GM08714 (cell line): Measurements from ENCODE around the gene TMTC2.

Source experiments
- H3K4me3 ChIP-seq: fragments of 200-500 bp; sonication (Bioruptor generic); 2 replicates; pipeline ENCODE4 v1.5.1; 2014; ENCODE audit warnings: mild to moderate bottlenecking, low read length, inconsistent platforms
- ZNF274 ChIP-seq: IDR thresholded peaks from 2 replicates; pipeline ENCODE4 v1.6.1; 2012; ENCODE audit warnings: mild to moderate bottlenecking, low read depth, low read length

The TMTC2 gene

GRCh38 chr12:82873951-82874350, 187.2 kb downstream of the TMTC2 start:
- TF ChIP-seq ZNF274 = no peak
- H3K4me3 ChIP-seq = no peak overlapping the region

DNA sequence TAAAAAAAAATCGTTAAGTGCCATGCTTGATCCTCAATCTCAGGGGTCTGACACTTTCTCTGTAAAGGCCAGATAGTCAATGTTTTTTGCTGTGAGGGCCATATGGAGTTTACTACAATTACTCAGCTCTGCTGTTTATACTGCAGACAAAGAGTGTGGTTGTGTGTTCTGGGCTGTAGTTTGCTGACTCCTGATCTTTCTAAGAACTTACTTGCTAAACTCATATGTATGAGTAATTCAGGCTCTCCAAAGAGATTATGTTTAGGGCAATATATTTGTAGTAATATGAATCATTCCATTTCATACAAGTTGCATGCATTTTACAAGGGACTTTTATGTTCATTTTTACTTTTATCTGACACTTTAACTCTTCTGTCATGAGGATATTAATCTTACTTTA, 188.2 kb downstream of the TMTC2 start:
- H3K4me3 ChIP-seq = no peak overlapping the region
- no peak for TF ChIP-seq ZNF274

DNA sequence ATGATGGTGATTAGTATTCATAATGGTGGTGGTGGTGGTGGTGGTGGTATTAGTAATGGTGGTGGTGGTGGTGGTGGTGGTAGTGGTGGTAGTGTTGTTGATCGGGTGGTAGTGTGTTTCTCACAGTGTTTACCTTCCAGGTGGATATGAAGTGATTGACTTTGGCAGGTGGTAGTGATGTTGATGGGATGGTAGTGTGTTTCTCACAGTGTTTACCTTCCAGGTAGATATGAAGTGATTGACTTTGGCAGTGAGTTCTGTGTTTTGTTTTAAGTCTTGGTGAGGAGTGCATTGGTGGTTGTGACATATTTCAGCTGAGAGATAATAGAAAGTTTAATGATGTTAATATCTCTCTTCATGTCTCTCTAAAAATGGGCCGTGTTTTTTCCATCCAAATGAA, 189.4 kb downstream of the TMTC2 start:
- no peak for TF ChIP-seq ZNF274
- H3K4me3 ChIP-seq = no peak overlapping the region

DNA sequence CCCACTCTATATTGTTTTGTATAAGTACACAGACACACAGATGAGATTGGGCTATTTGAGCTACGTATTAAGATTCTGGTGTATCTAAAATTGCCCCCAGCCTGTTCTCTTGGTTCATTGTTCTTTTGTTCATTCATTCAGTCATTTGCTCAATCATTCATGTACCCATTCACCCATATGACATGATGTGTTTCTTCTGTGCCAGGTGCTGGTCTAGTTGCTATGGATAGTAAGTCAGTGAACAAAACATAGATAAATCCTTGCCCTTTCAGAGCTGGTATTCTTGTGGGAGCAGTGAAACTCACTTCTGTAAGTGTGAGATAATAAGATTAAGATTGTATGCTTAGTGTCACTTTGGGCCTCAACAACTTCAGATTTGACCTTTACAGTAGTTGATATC, 191.3 kb downstream of the TMTC2 start:
- H3K4me3 ChIP-seq = no peak overlapping the region
- TF ChIP-seq ZNF274 = no peak

GRCh38 chr12:82880442-82880901, 193.8 kb downstream of the TMTC2 start:
- TF ChIP-seq ZNF274 = no peak

DNA sequence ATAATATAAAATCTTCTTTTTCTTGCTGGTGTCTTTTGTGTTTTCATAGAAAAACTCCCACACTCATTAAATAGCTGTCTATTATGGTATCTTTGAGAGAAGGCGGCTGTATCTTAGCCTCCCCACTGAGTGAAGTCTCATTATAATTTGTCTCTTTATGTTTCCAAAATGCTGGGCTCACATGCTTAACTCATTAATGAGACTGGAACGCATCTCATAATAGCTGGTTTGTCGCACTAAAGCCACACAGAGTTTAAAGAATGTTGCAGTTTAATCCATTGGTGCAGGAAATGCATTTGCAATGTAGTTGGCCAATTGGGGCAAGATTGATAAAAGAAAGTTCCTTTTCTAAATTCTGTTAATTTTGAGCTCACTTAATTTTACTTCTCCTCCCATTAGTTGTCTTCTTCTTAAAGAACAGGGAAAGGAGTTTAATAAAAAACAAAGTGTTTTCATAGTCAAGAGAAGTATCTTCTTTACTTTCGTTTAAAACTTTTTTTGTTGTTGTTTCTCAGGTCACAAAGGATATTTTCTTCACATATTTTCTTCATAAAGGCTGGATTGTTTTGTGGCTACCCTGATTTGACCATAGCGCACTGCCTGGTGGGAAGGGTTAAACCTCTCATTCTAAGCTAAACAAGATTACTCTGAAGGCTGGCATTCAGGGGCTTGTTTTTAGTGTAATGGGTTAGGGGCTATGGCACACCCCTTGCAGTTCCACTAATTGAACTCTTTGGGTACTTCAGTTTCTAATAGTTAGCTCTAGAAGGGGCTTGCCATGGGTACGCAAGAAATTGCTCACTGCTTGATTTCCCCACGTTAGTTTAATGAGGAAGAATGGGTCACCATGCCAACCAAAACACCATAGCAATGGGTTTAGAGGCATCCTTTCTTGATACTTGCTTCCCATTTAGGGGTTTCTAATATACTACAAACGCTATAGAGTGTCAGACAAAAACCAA, 197.0 kb downstream of the TMTC2 start:
- no peak overlapping the region for H3K4me3 ChIP-seq
- no peak for TF ChIP-seq ZNF274

More at GRCh38 chr12:82880442-82880901, 193.8 kb downstream of the TMTC2 start:
- H3K4me3 ChIP-seq = no peak overlapping the region

GRCh38 chr12:82886671-82887340, 200.1 kb downstream of the TMTC2 start:
- no peak overlapping the region for H3K4me3 ChIP-seq
- TF ChIP-seq ZNF274 = no peak

- no peak for TF ChIP-seq ZNF274
- no peak overlapping the region for H3K4me3 ChIP-seq
Measured at GRCh38 chr12:82893896-82894295, 207.2 kb downstream of the TMTC2 start.

GRCh38 chr12:82896277-82896676, 209.6 kb downstream of the TMTC2 start:
- no peak for TF ChIP-seq ZNF274
- H3K4me3 ChIP-seq = no peak overlapping the region

DNA sequence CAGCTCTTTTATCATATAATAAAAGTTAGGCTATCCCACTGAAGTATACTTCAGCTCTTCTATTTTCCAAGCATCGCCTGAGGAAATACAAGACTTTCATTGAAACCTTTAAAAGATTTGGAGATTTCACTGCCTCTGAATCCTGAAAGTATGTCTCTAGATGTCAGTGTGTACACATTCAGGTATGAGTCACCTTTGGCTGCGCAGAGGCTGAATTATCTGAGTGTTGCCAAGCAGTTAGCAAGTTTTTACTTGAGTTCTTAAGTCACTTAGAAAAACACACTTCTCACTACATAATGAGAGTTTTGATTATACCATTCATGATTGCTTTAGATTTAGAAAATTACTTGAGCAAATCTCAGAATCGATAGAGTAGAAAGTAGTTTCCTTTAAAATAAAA, 210.3 kb downstream of the TMTC2 start:
- H3K4me3 ChIP-seq = no peak overlapping the region
- no peak for TF ChIP-seq ZNF274

DNA sequence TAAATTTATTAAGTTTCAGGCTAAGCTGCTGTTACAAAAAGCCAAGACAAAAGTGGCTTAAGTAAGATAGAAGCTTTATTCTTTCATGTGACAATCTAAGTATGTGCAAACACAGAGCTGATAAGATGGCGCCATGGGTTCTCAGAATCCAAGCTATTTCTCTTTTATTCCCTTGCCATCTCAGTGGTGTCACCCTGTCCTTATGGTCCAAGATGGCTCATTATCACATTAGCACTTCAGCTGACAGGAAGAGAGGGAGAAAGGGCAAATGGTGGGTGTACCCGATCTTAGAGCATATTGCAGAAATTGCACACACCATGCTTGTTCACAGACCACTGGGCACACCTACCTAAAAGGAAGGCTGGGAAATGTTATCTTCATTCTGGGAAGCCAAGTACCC, 211.7 kb downstream of the TMTC2 start:
- no peak overlapping the region for H3K4me3 ChIP-seq
- TF ChIP-seq ZNF274 = no peak

DNA sequence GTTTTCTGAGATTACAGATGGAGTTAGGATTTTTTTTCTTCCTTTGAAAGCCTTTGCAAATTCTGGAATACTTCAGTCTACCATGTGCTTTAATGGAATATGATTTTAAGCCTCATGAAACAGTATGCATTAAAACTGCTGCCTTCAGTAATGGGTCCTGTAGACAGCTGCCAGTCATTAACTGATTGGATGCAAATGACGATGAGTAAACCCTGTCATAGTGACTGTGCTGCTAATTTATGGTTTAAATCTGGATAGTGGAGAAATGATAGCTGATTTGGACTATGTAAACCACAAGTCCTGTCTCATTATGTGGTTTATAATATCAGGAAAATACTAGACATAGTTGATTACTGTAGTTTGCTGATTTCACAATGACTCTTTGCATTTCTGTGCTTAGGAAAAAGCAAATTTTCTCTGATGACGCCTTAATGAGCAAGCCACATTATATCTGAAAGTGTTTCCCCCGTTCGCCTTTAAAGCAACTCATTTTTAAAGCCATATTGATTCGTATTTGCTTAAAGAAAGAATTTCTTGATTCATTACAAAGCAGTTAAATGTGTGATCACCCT, 217.6 kb downstream of the TMTC2 start:
- no peak for TF ChIP-seq ZNF274
- no peak overlapping the region for H3K4me3 ChIP-seq

DNA sequence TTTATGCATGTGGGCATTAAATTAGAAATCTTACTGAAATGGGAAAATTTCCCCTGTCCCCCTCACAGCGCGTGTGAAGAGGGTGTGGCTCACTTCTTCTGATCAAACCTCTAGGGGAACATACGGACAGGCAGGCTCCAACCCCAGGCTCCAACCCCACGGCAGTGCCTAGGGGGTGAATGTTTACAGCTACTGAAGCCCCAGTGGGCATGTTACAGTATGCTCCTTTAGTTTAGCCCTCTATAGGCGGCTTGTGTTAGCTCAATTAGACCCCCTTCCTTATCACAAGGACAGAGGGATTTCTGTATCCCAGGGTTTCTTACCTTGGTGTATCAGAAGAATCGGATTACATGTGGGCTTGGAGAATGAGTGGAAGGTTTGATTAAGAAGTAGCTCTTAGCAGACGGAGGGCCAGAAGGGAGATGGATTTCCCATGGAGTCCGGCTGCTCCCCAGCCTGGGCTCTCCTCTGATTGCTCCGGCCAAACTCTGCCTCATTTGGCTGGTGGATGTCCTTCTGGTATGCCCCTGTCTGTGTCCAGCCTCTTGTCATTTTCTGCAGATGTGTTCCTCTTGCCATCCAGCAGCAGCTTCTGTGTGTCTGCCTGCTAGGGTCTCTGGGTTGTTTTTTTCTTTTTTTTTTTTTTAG, 223.7 kb downstream of the TMTC2 start:
- no peak for TF ChIP-seq ZNF274
- H3K4me3 ChIP-seq = no peak overlapping the region

DNA sequence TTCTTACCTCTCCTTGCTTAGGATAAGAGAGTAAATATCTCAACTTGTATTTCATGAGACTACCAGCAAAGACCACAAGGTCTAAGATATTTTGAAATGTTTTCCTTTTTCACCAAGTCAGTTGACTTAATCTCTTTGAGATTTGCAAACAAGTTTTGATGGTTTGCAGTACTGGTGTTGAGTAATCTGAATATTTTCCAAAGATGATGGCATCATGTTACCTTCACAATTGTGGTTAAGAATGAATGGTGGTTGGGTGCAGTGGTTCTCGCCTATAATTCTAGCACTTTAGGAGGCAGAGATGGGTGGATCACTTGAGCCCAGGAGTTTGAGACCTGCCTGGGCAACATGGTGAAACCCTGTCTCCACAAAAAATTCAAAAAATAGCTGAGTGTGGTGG, 225.7 kb downstream of the TMTC2 start:
- no peak for TF ChIP-seq ZNF274

More for the DNA sequence above, 225.7 kb downstream of the TMTC2 start:
- no peak overlapping the region for H3K4me3 ChIP-seq
